Neural progenitor cell (in vitro differentiated cells): ENCODE data around the gene LRRTM4. TPM values are rescaled to one million over a fixed set of nuclear protein-coding genes. Genes with fewer than 3 reads are reported as not detected.

Experiments used
- DNase-seq: peaks from one replicate; pipeline ENCODE4 v3.0.0-alpha.2; 2016; ENCODE audit warnings: low spot score
- H2AFZ ChIP-seq: fragments of 200-600 bp; sonication (generic); replicated peaks from 2 replicates; pipeline ENCODE4 v1.6.1; 2016; ENCODE audit warnings: antibody characterized with exemption
- H3F3A ChIP-seq: fragments of 200-600 bp; sonication (generic); 2 replicates; pipeline ENCODE4 v1.6.1; 2016; ENCODE audit warnings: antibody characterized with exemption, low read depth
- H3K27ac ChIP-seq: fragments of 200-600 bp; sonication (generic); 2 replicates; pipeline ENCODE4 v1.5.1; 2016; ENCODE audit warnings: mild to moderate bottlenecking
- H3K27me3 ChIP-seq: fragments of 200-600 bp; sonication (generic); 2 replicates; pipeline ENCODE4 v1.6.1; 2016; ENCODE audit warnings: mild to moderate bottlenecking, moderate library complexity
- H3K36me3 ChIP-seq: fragments of 200-600 bp; sonication (generic); 2 replicates; pipeline ENCODE4 v1.5.1; 2016
- H3K4me1 ChIP-seq: fragments of 200-600 bp; sonication (generic); 2 replicates; pipeline ENCODE4 v1.6.1; 2016; ENCODE audit warnings: mixed run types
- H3K4me2 ChIP-seq: fragments of 200-600 bp; sonication (generic); 2 replicates; pipeline ENCODE4 v1.6.1; 2016
- H3K4me3 ChIP-seq: fragments of 200-600 bp; sonication (generic); 2 replicates; pipeline ENCODE4 v1.5.1; 2016
- H3K79me2 ChIP-seq: fragments of 200-600 bp; sonication (generic); 2 replicates; pipeline ENCODE4 v1.6.1; 2016; ENCODE audit warnings: low read depth
- H3K9ac ChIP-seq: fragments of 200-600 bp; sonication (generic); 2 replicates; pipeline ENCODE4 v1.6.1; 2016
- H3K9me3 ChIP-seq: fragments of 200-600 bp; sonication (generic); 2 replicates; pipeline ENCODE4 v1.5.1; 2016; ENCODE audit warnings: low read depth
- H4K20me1 ChIP-seq: fragments of 200-600 bp; sonication (generic); 2 replicates; pipeline ENCODE4 v1.6.1; 2016; ENCODE audit warnings: low read depth
- H3K27ac Mint-ChIP-seq: 3 replicates; pipeline ENCODE4 v1.8.0; 2021; ENCODE audit warnings: mixed read lengths
- H3K27me3 Mint-ChIP-seq: 2 replicates; pipeline ENCODE4 v1.8.0; 2022; ENCODE audit warnings: low read depth, mild to moderate bottlenecking, inconsistent platforms, moderate library complexity, mixed read lengths; ENCODE audit not compliant: insufficient read depth
- H3K36me3 Mint-ChIP-seq: 3 replicates; pipeline ENCODE4 v1.8.0; 2021; ENCODE audit warnings: mixed read lengths
- H3K4me1 Mint-ChIP-seq: 3 replicates; pipeline ENCODE4 v1.8.0; 2021; ENCODE audit warnings: mixed read lengths
- H3K4me3 Mint-ChIP-seq: 3 replicates; pipeline ENCODE4 v1.8.0; 2021; ENCODE audit warnings: mild to moderate bottlenecking, moderate library complexity, mixed read lengths
- H3K9me3 Mint-ChIP-seq: 3 replicates; pipeline ENCODE4 v1.8.0; 2020; ENCODE audit warnings: mixed read lengths
- EZH2 ChIP-seq: fragments of 200-600 bp; sonication (generic); IDR thresholded peaks from 2 replicates; pipeline ENCODE4 v1.6.1; 2017; ENCODE audit warnings: antibody characterized with exemption, mild to moderate bottlenecking, moderate library complexity
- EZH2phosphoT487 ChIP-seq: fragments of 200-600 bp; sonication (generic); IDR thresholded peaks from 2 replicates; pipeline ENCODE4 v1.6.1; 2017; ENCODE audit warnings: antibody characterized with exemption
- total RNA-seq: library from RNA; depleted of rRNA; stranded (reverse); fragments of >200 nt; gene quantifications from 2 replicates; pipeline ENCODE4 v1.2.3, GENCODE V29; 2015; ENCODE audit warnings: low replicate concordance
- TF ChIP-seq, protein P1 (sequence below): fragments of 200-600 bp; sonication (generic); IDR thresholded peaks from 2 replicates; pipeline ENCODE4 v1.5.1; 2017; ENCODE audit warnings: antibody characterized with exemption, mild to moderate bottlenecking

Gene LRRTM4
- total RNA-seq, 1 donor from 2014 or later, result 20.4 TPM

GRCh38 chr2:77519888-77520506, 2.2 kb downstream of the LRRTM4 start:
- H3K4me2 ChIP-seq, result peak overlapping the region; percentile 77
- Mint-ChIP-seq H3K4me1 (peaks cover 35% of the 10 kb centered on the region), H3K27ac (no peak overlapping the region), H3K36me3 (peaks cover 15% of the 10 kb centered on the region), H3K9me3 (peaks cover 14% of the 10 kb centered on the region), H3K27me3 (peaks cover 4% of the 10 kb centered on the region), H3K4me3 (peak overlapping the region; percentile 93)
- H3K36me3 ChIP-seq, result no peaks in the 10 kb centered on the region
- no peak for DNase-seq
- no peak for TF ChIP-seq EZH2phosphoT487
- TF ChIP-seq EZH2, result no peak
- TF ChIP-seq, protein P1, sequence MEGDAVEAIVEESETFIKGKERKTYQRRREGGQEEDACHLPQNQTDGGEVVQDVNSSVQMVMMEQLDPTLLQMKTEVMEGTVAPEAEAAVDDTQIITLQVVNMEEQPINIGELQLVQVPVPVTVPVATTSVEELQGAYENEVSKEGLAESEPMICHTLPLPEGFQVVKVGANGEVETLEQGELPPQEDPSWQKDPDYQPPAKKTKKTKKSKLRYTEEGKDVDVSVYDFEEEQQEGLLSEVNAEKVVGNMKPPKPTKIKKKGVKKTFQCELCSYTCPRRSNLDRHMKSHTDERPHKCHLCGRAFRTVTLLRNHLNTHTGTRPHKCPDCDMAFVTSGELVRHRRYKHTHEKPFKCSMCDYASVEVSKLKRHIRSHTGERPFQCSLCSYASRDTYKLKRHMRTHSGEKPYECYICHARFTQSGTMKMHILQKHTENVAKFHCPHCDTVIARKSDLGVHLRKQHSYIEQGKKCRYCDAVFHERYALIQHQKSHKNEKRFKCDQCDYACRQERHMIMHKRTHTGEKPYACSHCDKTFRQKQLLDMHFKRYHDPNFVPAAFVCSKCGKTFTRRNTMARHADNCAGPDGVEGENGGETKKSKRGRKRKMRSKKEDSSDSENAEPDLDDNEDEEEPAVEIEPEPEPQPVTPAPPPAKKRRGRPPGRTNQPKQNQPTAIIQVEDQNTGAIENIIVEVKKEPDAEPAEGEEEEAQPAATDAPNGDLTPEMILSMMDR, result no peak
- H3F3A ChIP-seq, result peaks cover 41% of the 10 kb centered on the region
- H3K9ac ChIP-seq, result no peak overlapping the region
- no peaks in the 10 kb centered on the region for H3K27me3 ChIP-seq
- no peak overlapping the region for H2AFZ ChIP-seq
- no peak overlapping the region for H3K4me3 ChIP-seq
- H3K79me2 ChIP-seq, result no peaks in the 10 kb centered on the region
- H3K4me1 ChIP-seq, result peaks cover 56% of the 10 kb centered on the region
- H3K27ac ChIP-seq, result no peak overlapping the region
- H3K9me3 ChIP-seq, result no peaks in the 10 kb centered on the region
- peaks cover 15% of the 10 kb centered on the region for H4K20me1 ChIP-seq

DNA sequence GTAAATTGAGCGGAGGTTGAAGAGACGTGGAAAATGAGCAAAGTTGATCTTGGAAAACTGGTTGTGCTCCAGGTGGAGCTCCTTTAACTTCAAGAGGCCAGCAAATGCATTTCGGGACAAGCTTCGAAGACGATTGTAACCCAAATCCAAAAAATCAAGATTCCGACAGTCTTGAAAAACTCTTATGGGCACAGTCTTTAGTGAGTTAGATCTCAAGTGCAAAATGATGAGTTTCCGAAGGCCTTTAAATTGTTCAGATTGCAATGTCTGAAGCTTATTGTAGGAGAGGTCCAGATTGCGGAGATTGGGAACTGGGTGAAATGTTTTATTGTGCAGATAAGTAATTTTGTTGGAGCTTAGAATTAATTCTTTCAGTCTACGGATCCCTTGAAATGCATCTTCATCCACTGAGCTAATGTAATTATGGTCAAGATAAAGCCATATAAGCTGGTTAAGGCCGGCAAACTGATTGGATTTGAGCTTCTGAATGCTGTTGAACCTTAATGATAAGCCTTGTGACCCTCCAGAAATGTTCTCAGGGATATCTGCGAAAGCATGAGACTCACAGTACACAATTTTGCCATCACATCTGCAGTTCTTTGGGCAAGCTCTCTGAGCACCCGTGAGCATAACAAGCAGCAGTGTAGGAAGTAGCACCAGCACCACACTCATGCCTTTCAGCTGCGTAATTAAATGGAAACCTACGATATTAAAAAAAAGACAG, 2.9 kb downstream of the LRRTM4 start:
- Histone ChIP-seq H3K27ac (no peak overlapping the region), H3K4me1 (peaks cover 56% of the 10 kb centered on the region), H3K36me3 (no peaks in the 10 kb centered on the region), H3K9me3 (no peaks in the 10 kb centered on the region), H3K4me2 (peak overlapping the region; percentile 10), H3F3A (peaks cover 41% of the 10 kb centered on the region), H2AFZ (no peak overlapping the region), H3K4me3 (no peak overlapping the region), H3K9ac (no peak overlapping the region), H3K27me3 (no peaks in the 10 kb centered on the region), H3K79me2 (no peaks in the 10 kb centered on the region), H4K20me1 (peaks cover 15% of the 10 kb centered on the region)
- no peak overlapping the region for H3K27ac Mint-ChIP-seq
- no peak for DNase-seq
- TF ChIP-seq, protein P1, result no peak
- TF ChIP-seq EZH2 (no peak), EZH2phosphoT487 (no peak)
- peaks cover 15% of the 10 kb centered on the region for H3K36me3 Mint-ChIP-seq
- H3K9me3 Mint-ChIP-seq, result peaks cover 14% of the 10 kb centered on the region
- peaks cover 35% of the 10 kb centered on the region for H3K4me1 Mint-ChIP-seq
- H3K4me3 Mint-ChIP-seq, result peak overlapping the region; percentile 93
- H3K27me3 Mint-ChIP-seq, result peaks cover 4% of the 10 kb centered on the region

DNA sequence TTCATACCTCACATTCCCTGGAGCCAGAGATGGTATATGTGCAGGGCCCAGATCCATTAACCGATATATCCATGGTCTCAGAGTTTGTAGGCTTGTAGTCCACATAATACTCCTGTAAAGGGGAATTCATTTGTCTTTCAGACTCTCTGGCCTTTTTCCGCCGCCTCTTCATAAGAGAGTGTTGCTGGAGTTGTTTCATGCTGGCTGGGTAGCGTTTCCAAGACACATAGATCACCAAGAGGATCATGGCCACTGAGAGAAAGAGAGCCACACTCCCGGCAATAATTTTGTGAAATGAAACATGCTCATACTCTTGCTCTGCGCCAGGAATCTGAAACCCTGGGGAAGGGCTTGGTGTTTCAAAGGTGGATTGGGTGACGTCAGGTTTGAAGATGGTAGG, 3.9 kb downstream of the LRRTM4 start:
- no peaks in the 10 kb centered on the region for H3K36me3 ChIP-seq
- H3K9ac ChIP-seq, result no peak overlapping the region
- H3K4me2 ChIP-seq, result no peak overlapping the region
- Mint-ChIP-seq H3K4me1 (peaks cover 37% of the 10 kb centered on the region), H3K27me3 (peaks cover 4% of the 10 kb centered on the region), H3K4me3 (no peak overlapping the region), H3K27ac (no peak overlapping the region), H3K9me3 (peaks cover 14% of the 10 kb centered on the region), H3K36me3 (peaks cover 15% of the 10 kb centered on the region)
- no peak overlapping the region for H3K27ac ChIP-seq
- no peak overlapping the region for H2AFZ ChIP-seq
- no peaks in the 10 kb centered on the region for H3K27me3 ChIP-seq
- H3F3A ChIP-seq, result peaks cover 38% of the 10 kb centered on the region
- no peak overlapping the region for H3K4me3 ChIP-seq
- no peaks in the 10 kb centered on the region for H3K9me3 ChIP-seq
- no peak for DNase-seq
- TF ChIP-seq EZH2 (no peak), EZH2phosphoT487 (no peak)
- TF ChIP-seq, protein P1, result no peak
- H3K79me2 ChIP-seq, result no peaks in the 10 kb centered on the region
- H4K20me1 ChIP-seq, result peaks cover 15% of the 10 kb centered on the region
- peaks cover 54% of the 10 kb centered on the region for H3K4me1 ChIP-seq
